ENCODE measurements around the gene SLC9A8.

- no peak for TF ChIP-seq CTCF (conservative IDR thresholded peaks at IDR 0.05; ENCODE audit: low read length)
- no peak for TF ChIP-seq EZH2phosphoT487 (IDR thresholded peaks at IDR 0.05; ENCODE audit: borderline replicate concordance, low read depth, low read length)
Measured at GRCh38 chr20:49887251-49888211, 74.9 kb downstream of the SLC9A8 start.

Measured in OCI-LY7 (cell line).